Fibroblast of the aortic adventitia (primary cell): ENCODE measurements around the gene DHX29. TPM values are rescaled to one million over a fixed set of nuclear protein-coding genes. Genes with fewer than 3 reads are reported as not detected.
A peak's percentile ranks its signal among the peaks of the same experiment; 100 is the strongest.

ENCODE experiments used
- DNase-seq: peaks from one replicate; pipeline ENCODE4 v3.0.0-alpha.2; 2010; ENCODE audit warnings: low read depth
- H3K4me3 ChIP-seq: 2 replicates; pipeline ENCODE4 v1.5.1; 2011; ENCODE audit warnings: low read depth, mild to moderate bottlenecking, control low read depth, low read length, moderate library complexity
- CTCF ChIP-seq: IDR thresholded peaks from 2 replicates; pipeline ENCODE4 v1.5.1; 2011; ENCODE audit warnings: mild to moderate bottlenecking, low read length, control low read depth, inconsistent platforms; ENCODE audit not compliant: insufficient read depth
- total RNA-seq: library from RNA; depleted of rRNA; stranded (reverse); fragments of >200 nt; gene quantifications from 2 replicates; pipeline ENCODE4 v1.2.3, GENCODE V29; 2012; ENCODE audit warnings: low replicate concordance

Gene DHX29
- total RNA-seq, 1 donor, result 53.4 TPM

GRCh38 chr5:55304584-55304983 lies 2.9 kb downstream of the DHX29 start:
- no peak overlapping the region for H3K4me3 ChIP-seq
- TF ChIP-seq CTCF, result no peak
- no peak for DNase-seq

GRCh38 chr5:55303238-55303690 lies 4.2 kb downstream of the DHX29 start:
- TF ChIP-seq CTCF, result no peak
- no peak overlapping the region for H3K4me3 ChIP-seq
- DNase-seq, result peak; percentile 74

GRCh38 chr5:55300890-55301289 lies 6.6 kb downstream of the DHX29 start:
- no peak overlapping the region for H3K4me3 ChIP-seq
- DNase-seq, result no peak
- TF ChIP-seq CTCF, result no peak

- no peak for TF ChIP-seq CTCF
- H3K4me3 ChIP-seq, result no peak overlapping the region
- DNase-seq, result no peak
Measured at GRCh38 chr5:55294935-55295334, 12.6 kb downstream of the DHX29 start.

GRCh38 chr5:55290991-55291390 lies 16.5 kb downstream of the DHX29 start:
- no peak overlapping the region for H3K4me3 ChIP-seq
- TF ChIP-seq CTCF, result no peak
- no peak for DNase-seq

GRCh38 chr5:55289808-55290207 lies 17.7 kb downstream of the DHX29 start:
- H3K4me3 ChIP-seq, result no peak overlapping the region
- no peak for TF ChIP-seq CTCF
- no peak for DNase-seq

- TF ChIP-seq CTCF, result no peak
- DNase-seq, result no peak
- no peak overlapping the region for H3K4me3 ChIP-seq
Measured at GRCh38 chr5:55286411-55286933, 21.0 kb downstream of the DHX29 start.
